NB4 (cell line): ENCODE results near the gene C6orf89.

ENCODE experiments used
- DNase-seq: peaks from one replicate; pipeline ENCODE4 v3.0.0; 2010; ENCODE audit warnings: low read depth
- H3K4me3 ChIP-seq: one replicate; pipeline ENCODE4 v1.5.1; 2011; ENCODE audit warnings: mild to moderate bottlenecking, low read depth, low read length, moderate library complexity
- CTCF ChIP-seq: IDR thresholded peaks from one replicate; pipeline ENCODE4 v1.5.1; 2012; ENCODE audit warnings: low read depth, low read length
- MAX ChIP-seq: IDR thresholded peaks from 2 replicates; pipeline ENCODE4 v1.6.1; 2011; ENCODE audit warnings: low read depth, low read length
- MYC ChIP-seq: IDR thresholded peaks from 2 replicates; pipeline ENCODE4 v1.6.1; 2011; ENCODE audit warnings: low read depth, low read length
- POLR2A ChIP-seq: IDR thresholded peaks from 2 replicates; pipeline ENCODE4 v1.6.1; 2011; ENCODE audit warnings: mild to moderate bottlenecking; ENCODE audit not compliant: insufficient read length; ENCODE audit errors: extremely low read depth

C6orf89 gene

GRCh38 chr6:36844232-36845170 lies 41.3 kb upstream of the C6orf89 start:
- no peak overlapping the region for H3K4me3 ChIP-seq
- DNase-seq: no peak
- TF ChIP-seq MAX: no peak
- TF ChIP-seq MYC: no peak
- no peak for TF ChIP-seq CTCF
- no peak for TF ChIP-seq POLR2A

DNA sequence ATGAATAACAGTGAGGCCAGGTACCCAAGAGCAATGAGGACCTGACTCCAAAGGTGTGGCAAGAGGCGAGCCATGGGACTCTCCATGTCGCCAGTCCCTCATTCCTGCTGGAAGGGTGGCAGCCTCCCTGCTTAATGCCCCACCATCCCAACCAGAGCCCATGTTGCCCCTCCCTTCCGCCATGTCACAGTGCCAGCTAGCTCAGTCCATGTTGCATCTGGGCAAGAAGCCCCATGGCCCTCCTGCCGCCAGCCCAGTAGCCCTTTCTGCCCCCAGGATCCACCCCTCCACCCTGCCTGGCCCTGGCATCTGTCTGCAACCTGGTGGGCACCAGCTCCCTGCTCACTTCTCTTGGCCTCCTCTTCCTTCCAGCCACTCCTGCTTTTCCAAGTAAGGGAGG lies 40.5 kb upstream of the C6orf89 start:
- TF ChIP-seq POLR2A (no peak), MYC (no peak), MAX (no peak), CTCF (no peak)
- no peak for DNase-seq
- H3K4me3 ChIP-seq: no peak overlapping the region

GRCh38 chr6:36847152-36847551 lies 38.6 kb upstream of the C6orf89 start:
- TF ChIP-seq MYC (no peak), POLR2A (no peak), CTCF (no peak), MAX (no peak)
- H3K4me3 ChIP-seq: no peak overlapping the region
- DNase-seq: no peak

- DNase-seq: no peak
- TF ChIP-seq MAX (no peak), CTCF (no peak), POLR2A (no peak), MYC (no peak)
- no peak overlapping the region for H3K4me3 ChIP-seq
Observed at GRCh38 chr6:36847991-36848390, 37.8 kb upstream of the C6orf89 start.

- H3K4me3 ChIP-seq: no peak overlapping the region
- DNase-seq: peak; percentile 64
Observed at GRCh38 chr6:36848658-36849441, 36.9 kb upstream of the C6orf89 start.

More at GRCh38 chr6:36848658-36849441, 36.9 kb upstream of the C6orf89 start:
- TF ChIP-seq MAX: 0 out of 2 replicates have a peak, but pooled peaks have one; percentile 9
- no peak for TF ChIP-seq MYC
